Subcutaneous adipose tissue (tissue), 4 donors: ENCODE data around the gene MED17. TPM values are rescaled to one million over a fixed set of nuclear protein-coding genes. Genes with fewer than 3 reads are reported as not detected.

ENCODE experiments used
- total RNA-seq, 4 donors: library from RNA; depleted of rRNA; stranded (reverse); fragments of >200 nt; gene quantifications; one replicate each; pipeline ENCODE4 v1.1.0, GENCODE V29; 2016
- TF ChIP-seq, protein P1 (sequence below): fragments of 450-650 bp; IDR thresholded peaks from one replicate; pipeline ENCODE4 v1.5.1; 2016; ENCODE audit warnings: low read depth, mild to moderate bottlenecking, control low read depth, antibody characterized with exemption, moderate library complexity

MED17 gene
- total RNA-seq, 4 donors from 2014 or later: 20.4 to 28.9 (median 23.4) TPM

DNA sequence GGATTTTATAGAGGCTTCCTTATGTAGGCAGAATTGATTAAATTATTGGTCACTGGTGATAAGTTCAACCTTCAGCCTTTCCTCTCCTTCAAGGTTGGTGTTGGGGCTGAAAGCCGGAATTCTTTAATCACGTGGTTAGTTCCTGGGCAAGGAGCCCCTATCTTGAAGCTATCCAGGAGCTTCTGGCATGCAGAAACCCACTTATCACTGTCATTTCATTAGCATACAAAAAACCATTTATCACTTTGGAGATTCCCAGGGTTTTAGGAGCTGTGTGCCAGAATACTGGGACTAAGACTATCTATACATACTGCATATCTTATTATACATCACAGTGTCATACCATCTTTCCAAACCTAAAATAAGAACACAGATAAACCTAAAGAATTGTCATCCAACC is 18.5 kb upstream of the MED17 start:
- TF ChIP-seq, protein P1, sequence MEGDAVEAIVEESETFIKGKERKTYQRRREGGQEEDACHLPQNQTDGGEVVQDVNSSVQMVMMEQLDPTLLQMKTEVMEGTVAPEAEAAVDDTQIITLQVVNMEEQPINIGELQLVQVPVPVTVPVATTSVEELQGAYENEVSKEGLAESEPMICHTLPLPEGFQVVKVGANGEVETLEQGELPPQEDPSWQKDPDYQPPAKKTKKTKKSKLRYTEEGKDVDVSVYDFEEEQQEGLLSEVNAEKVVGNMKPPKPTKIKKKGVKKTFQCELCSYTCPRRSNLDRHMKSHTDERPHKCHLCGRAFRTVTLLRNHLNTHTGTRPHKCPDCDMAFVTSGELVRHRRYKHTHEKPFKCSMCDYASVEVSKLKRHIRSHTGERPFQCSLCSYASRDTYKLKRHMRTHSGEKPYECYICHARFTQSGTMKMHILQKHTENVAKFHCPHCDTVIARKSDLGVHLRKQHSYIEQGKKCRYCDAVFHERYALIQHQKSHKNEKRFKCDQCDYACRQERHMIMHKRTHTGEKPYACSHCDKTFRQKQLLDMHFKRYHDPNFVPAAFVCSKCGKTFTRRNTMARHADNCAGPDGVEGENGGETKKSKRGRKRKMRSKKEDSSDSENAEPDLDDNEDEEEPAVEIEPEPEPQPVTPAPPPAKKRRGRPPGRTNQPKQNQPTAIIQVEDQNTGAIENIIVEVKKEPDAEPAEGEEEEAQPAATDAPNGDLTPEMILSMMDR: no peak

GRCh38 chr11:93766504-93766903 is 17.6 kb upstream of the MED17 start:
- TF ChIP-seq, protein P1: no peak

DNA sequence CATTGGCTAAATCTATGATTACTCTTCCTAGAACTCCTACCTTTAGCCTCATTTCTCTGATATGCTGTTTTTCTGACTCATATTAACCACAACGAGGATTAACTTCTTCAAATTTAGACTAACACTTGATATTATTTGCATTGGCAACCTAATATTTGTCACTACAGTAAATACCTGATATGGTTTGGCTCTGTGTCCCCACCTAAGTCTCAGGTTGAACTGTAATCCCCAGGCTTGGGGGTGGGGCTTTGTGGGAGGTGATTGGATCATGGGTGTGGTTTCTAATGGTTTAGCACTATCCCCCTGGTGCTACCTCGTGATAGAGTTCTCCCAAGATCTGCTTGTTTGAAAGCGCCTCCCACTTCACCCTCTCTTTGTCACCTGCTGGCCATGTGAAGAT is 17.1 kb upstream of the MED17 start:
- TF ChIP-seq, protein P1: no peak

- TF ChIP-seq, protein P1: no peak
These were observed 13.9 kb upstream of the MED17 start for GRCh38 chr11:93770160-93770559.

- TF ChIP-seq, protein P1: no peak
These were observed 12.0 kb upstream of the MED17 start for GRCh38 chr11:93772123-93772522.

- TF ChIP-seq, protein P1: no peak
These were observed 11.0 kb upstream of the MED17 start for GRCh38 chr11:93773045-93773477.

DNA sequence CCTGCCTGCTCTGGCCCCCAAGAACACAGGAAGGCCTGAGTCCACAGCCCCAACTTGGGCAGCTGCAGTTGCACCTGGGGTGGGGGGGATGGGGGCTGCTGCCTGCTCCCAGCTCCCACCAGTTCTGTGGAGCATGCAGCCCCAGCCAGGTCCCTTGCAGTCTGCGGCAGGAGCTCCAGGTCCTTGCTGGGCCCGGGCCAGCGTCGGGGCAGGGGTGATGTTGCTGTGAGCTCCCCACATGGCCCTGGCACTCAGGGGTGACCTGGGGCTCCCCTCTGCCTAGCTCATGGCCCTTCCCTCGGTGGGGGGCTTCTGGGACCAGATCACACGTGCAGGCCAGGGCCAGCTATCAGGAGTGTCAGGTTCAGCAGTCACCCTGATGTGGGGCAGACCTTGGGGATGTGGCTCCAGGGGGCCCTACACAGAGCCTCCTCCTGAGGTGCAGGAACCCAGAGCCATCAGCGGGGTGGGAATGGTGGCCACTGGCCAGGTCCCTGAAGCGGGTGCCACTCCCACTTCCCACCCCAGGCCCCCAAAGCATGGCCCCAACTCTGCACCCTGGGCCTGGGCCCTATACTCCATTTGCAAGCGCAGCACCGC is 10.4 kb upstream of the MED17 start:
- TF ChIP-seq, protein P1: no peak
